ENCODE results near the gene PDCD1. TPM values are rescaled to one million over a fixed set of nuclear protein-coding genes. Genes with fewer than 3 reads are reported as not detected.

Gene PDCD1
- total RNA-seq, 1 experiment from 2014 or later = 0.22 TPM

GRCh38 chr2:241854342-241855244 lies 4.1 kb downstream of the PDCD1 start:
- H3K36me3 ChIP-seq (ENCODE audit: control insufficient read depth in 1 of 2, insufficient read depth in 2 of 2, low read length in 2 of 2) = no peaks in the 10 kb centered on the region
- no peak overlapping the region for H3K4me3 ChIP-seq (replicated peaks in 1 of 2; ENCODE audit: low read depth in 1 of 2, low read length in 2 of 2)
- ChIA-PET POLR2A (no interaction called here), CTCF (no interaction called here), RAD21 (ENCODE audit: low non-redundant PET in 1 of 2, low total read pairs in 2 of 2, uncharacterized antibody in 2 of 2, unreplicated experiment in 2 of 2) (no interaction called here)
- BruUV-seq (replicated peaks) = no TSS peak
- DNase-seq (ENCODE audit: low read depth, low spot score) = no peak
- no peaks in the 10 kb centered on the region for H3K27me3 ChIP-seq (ENCODE audit: insufficient read depth, low read length)
- H3K9ac ChIP-seq (ENCODE audit: low read length) = no peak overlapping the region
- intact Hi-C loops (cut with micrococcal nuclease) = no loop called here
- no peak overlapping the region for H2AFZ ChIP-seq (ENCODE audit: low read depth, low read length, poor library complexity, severe bottlenecking)
- TF ChIP-seq TCF7L2 (IDR thresholded peaks at IDR 0.05; ENCODE audit: borderline replicate concordance, extremely low read depth, insufficient read depth, insufficient read length) (no peak), JUND (IDR thresholded peaks at IDR 0.05) (no peak), SIN3A (IDR thresholded peaks at IDR 0.05; ENCODE audit: low read depth) (no peak), POLR2A (IDR thresholded peaks at IDR 0.05; ENCODE audit: borderline replicate concordance, extremely low read depth, insufficient read depth, insufficient read length) (no peak), ZNF274 (IDR thresholded peaks at IDR 0.05; ENCODE audit: low read depth, low read length) (no peak), EZH2 (IDR thresholded peaks at IDR 0.05) (no peak), CBX3 (IDR thresholded peaks at IDR 0.05; ENCODE audit: low read depth) (no peak), EGR1 (IDR thresholded peaks at IDR 0.05; ENCODE audit: low read depth) (no peak), FOSL1 (IDR thresholded peaks at IDR 0.05; ENCODE audit: low read depth) (no peak), CTCF (IDR thresholded peaks at IDR 0.05 in 2 of 3, conservative IDR thresholded peaks at IDR 0.05 in 1 of 3; ENCODE audit: borderline replicate concordance in 1 of 3, insufficient read depth in 1 of 3, low read depth in 2 of 3, low read length in 2 of 3) (no peak)
- TF ChIP-seq, protein P1, sequence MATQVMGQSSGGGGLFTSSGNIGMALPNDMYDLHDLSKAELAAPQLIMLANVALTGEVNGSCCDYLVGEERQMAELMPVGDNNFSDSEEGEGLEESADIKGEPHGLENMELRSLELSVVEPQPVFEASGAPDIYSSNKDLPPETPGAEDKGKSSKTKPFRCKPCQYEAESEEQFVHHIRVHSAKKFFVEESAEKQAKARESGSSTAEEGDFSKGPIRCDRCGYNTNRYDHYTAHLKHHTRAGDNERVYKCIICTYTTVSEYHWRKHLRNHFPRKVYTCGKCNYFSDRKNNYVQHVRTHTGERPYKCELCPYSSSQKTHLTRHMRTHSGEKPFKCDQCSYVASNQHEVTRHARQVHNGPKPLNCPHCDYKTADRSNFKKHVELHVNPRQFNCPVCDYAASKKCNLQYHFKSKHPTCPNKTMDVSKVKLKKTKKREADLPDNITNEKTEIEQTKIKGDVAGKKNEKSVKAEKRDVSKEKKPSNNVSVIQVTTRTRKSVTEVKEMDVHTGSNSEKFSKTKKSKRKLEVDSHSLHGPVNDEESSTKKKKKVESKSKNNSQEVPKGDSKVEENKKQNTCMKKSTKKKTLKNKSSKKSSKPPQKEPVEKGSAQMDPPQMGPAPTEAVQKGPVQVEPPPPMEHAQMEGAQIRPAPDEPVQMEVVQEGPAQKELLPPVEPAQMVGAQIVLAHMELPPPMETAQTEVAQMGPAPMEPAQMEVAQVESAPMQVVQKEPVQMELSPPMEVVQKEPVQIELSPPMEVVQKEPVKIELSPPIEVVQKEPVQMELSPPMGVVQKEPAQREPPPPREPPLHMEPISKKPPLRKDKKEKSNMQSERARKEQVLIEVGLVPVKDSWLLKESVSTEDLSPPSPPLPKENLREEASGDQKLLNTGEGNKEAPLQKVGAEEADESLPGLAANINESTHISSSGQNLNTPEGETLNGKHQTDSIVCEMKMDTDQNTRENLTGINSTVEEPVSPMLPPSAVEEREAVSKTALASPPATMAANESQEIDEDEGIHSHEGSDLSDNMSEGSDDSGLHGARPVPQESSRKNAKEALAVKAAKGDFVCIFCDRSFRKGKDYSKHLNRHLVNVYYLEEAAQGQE (IDR thresholded peaks at IDR 0.05; ENCODE audit: low read depth) = no peak
- no peaks in the 10 kb centered on the region for H3K9me3 ChIP-seq (ENCODE audit: control insufficient read depth in 1 of 2, insufficient read depth in 1 of 2, low read depth in 1 of 2, low read length in 2 of 2)
- no peak overlapping the region for H3K4me2 ChIP-seq (ENCODE audit: low read length)
- H3K4me1 ChIP-seq (ENCODE audit: control insufficient read depth in 1 of 2, insufficient read depth in 2 of 2, low read length in 2 of 2) = no peaks in the 10 kb centered on the region; a peak in 1 of 4 replicates
- no peak for ATAC-seq
- no peaks in the 10 kb centered on the region for H3K9me2 ChIP-seq (ENCODE audit: insufficient read depth)
- no peaks in the 10 kb centered on the region for H3K79me2 ChIP-seq (ENCODE audit: insufficient read depth, low read length)
- no peak overlapping the region for H3K27ac ChIP-seq (ENCODE audit: low read depth, low read length)
- no peaks in the 10 kb centered on the region for H4K20me1 ChIP-seq (ENCODE audit: insufficient read depth)

All from HCT116 (cell line).